ENCODE measurements around the gene PEX11B.
A peak's percentile ranks its signal among the peaks of the same experiment; 100 is the strongest.
"Not testable (repeated sequence)": the region's sequence is repeated elsewhere in the genome, so short reads cannot be mapped to it uniquely, and the experiment has no call there.

Gene PEX11B

DNA sequence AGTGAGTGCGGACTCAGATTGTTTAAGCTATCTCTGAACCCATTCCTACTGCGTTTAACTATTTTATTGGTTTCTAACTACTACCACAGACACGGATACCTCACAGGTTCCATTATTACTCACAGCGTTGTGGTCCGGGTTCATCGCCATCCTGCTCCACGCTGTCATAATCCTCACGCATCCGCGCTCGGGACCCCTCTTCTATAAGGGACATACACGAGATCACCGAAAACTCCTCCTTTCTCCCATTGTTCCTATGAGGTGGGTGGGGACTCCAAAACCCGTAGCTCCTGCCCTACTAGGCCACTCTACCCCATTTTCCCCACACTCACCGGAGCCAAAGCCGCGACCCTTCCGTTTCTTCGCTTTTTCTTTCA lies 8.2 kb upstream of the PEX11B start:
- peaks cover 21% of the 10 kb centered on the region for H3K36me3 ChIP-seq (ENCODE audit: control insufficient read depth, insufficient read depth, low read length, severe bottlenecking)
- peaks cover 20% of the 10 kb centered on the region for H3K4me1 ChIP-seq (ENCODE audit: control insufficient read depth, insufficient read depth, low read length)
- no peaks in the 10 kb centered on the region for H3K9me3 ChIP-seq (ENCODE audit: control insufficient read depth, low read length)
- peak overlapping the region; percentile 94 for H3K9ac ChIP-seq (ENCODE audit: low read length)
- H3K27me3 ChIP-seq (replicated peaks; ENCODE audit: control insufficient read depth, insufficient read depth, low read length), result no peaks in the 10 kb centered on the region
- H3K4me3 ChIP-seq (ENCODE audit: low read length), result peak overlapping the region; percentile 92
- DNase-seq (ENCODE audit: low read depth), result no peak

DNA sequence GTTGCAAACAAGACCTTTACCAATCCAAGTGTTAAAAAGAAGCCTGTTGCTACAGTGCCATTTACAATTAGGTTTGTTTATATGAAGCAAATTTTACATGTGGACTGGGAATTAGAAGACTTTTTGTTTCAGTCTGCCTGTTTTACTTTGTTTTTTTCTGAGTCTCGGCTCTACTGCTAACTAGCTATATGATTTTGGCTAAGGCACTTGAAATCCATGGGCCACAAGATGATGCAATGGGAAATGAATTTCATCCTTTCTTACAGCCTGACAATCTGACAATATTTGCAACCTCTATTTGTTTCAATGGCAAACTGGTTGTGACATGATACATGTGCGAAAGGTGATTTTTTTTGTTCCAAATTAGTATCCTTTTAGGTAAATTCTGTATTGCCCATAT lies 3.7 kb upstream of the PEX11B start:
- peak; percentile 55 for DNase-seq (ENCODE audit: low read depth)
- Histone ChIP-seq H3K9me3 (ENCODE audit: control insufficient read depth, low read length) (no peaks in the 10 kb centered on the region), H3K9ac (ENCODE audit: low read length) (no peak overlapping the region), H3K36me3 (ENCODE audit: control insufficient read depth, insufficient read depth, low read length, severe bottlenecking) (peaks cover 21% of the 10 kb centered on the region), H3K27me3 (replicated peaks; ENCODE audit: control insufficient read depth, insufficient read depth, low read length) (no peaks in the 10 kb centered on the region), H3K4me3 (ENCODE audit: low read length) (no peak overlapping the region), H3K4me1 (ENCODE audit: control insufficient read depth, insufficient read depth, low read length) (peaks cover 34% of the 10 kb centered on the region)

DNA sequence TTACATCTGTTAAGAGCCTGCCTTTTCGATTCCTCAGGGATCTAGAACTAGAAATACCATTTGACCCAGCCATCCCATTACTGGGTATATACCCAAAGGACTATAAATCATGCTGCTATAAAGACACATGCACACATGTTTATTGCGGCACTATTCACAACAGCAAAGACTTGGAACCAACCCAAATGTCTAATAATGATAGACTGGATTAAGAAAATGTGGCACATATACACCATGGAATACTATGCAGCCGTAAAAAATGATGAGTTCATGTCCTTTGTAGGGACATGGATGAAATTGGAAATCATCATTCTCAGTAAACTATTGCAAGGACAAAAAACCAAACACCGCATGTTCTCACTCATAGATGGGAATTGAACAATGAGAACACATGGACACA lies 1.8 kb upstream of the PEX11B start:
- H3K4me3 ChIP-seq (ENCODE audit: low read length); H3K9ac ChIP-seq (ENCODE audit: low read length); H3K27me3 ChIP-seq (replicated peaks; ENCODE audit: control insufficient read depth, insufficient read depth, low read length); H3K9me3 ChIP-seq (ENCODE audit: control insufficient read depth, low read length); DNase-seq (ENCODE audit: low read depth): not testable (repeated sequence)
- Histone ChIP-seq H3K36me3 (ENCODE audit: control insufficient read depth, insufficient read depth, low read length, severe bottlenecking) (peaks cover 23% of the 10 kb centered on the region), H3K4me1 (ENCODE audit: control insufficient read depth, insufficient read depth, low read length) (peaks cover 32% of the 10 kb centered on the region)

DNA sequence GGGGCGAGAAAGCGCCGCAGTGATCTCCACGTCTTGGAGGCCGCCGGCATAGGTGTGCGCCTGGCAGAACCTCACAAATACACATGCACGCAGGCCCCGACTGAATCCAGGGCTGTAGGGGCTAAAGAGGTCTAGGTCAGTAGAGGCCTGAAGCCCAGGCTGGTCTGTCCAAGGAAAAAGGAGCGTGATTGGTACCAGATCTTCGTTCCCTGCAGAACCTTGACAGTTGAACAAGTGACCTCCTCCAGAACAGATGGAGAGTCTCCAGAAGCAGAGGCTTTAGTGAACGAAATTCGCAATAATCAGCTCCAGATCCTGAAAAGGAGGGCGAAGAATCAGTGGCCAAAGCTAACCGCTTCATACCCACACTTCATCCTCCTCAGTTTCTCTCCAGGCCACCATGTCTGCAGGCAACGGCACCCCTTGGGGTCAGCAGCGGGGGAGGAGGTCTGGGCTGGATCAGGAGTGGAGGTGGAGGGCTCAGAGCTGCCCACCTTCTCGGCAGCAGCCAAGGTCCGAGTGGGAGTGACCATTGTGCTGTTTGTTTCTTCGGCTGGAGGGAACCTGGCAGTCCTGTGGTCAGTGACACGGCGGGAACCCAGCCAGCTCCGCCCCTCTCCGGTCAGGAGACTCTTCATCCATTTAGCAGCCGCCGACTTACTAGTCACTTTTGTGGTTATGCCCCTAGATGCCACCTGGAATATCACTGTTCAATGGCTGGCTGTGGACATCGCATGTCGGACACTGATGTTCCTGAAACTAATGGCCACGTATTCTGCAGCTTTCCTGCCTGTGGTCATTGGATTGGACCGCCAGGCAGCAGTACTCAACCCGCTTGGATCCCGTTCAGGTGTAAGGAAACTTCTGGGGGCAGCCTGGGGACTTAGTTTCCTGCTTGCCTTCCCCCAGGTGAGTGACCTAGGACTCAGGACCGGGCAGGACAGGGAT lies 749 bp upstream of the PEX11B start:
- peak overlapping the region; percentile 99 for H3K4me3 ChIP-seq (ENCODE audit: low read length)
- H3K9me3 ChIP-seq (ENCODE audit: control insufficient read depth, low read length), result no peaks in the 10 kb centered on the region
- peak overlapping the region; percentile 98 for H3K9ac ChIP-seq (ENCODE audit: low read length)
- H3K4me1 ChIP-seq (ENCODE audit: control insufficient read depth, insufficient read depth, low read length), result peaks cover 32% of the 10 kb centered on the region
- no peaks in the 10 kb centered on the region for H3K27me3 ChIP-seq (replicated peaks; ENCODE audit: control insufficient read depth, insufficient read depth, low read length)
- peaks cover 25% of the 10 kb centered on the region for H3K36me3 ChIP-seq (ENCODE audit: control insufficient read depth, insufficient read depth, low read length, severe bottlenecking)
- DNase-seq (ENCODE audit: low read depth), result peak; percentile 41

DNA sequence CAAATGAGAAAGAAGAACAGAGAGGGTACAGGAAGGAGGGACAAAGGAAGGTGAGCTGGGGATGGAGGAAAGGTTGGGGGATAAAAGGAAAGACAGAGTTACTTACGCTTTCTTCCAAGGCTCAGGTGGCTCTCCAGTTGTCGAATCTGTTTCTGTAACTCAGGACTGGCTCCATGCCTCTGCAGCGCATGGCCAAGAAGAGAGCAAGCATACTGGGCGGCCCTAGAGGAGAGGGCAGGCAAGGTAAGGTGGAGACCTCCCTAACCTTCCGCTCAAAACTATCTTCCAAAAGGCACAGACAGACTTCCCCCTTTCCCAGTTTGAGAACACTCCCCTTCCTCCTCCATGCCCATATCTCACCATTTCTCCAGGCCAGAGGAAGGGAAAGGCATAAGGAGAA lies 922 bp downstream of the PEX11B start:
- Histone ChIP-seq H3K9me3 (ENCODE audit: control insufficient read depth, low read length) (no peaks in the 10 kb centered on the region), H3K4me3 (ENCODE audit: low read length) (peak overlapping the region; percentile 99)

DNA sequence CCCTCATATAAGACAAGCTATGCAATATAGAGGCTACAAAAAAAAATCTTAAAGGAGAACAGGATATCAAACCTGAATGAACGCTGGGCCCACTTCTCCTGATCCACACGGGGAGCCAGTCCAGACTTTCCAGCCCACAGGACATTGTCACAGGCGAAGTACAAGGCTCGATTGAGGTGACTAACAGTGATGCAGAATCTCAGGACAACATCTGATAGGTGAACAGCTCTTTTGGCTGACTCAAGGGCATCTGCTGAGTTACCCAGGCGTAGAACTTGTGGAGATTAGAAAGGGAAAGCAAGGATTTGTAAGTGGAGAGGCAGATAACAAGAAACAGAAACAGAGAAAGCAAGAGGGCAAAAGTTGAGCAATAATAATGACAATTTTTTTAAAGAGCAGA lies 1.8 kb downstream of the PEX11B start:
- Histone ChIP-seq H3K9ac (ENCODE audit: low read length) (peak overlapping the region; percentile 49), H3K4me3 (ENCODE audit: low read length) (no peak overlapping the region), H3K27me3 (replicated peaks; ENCODE audit: control insufficient read depth, insufficient read depth, low read length) (no peaks in the 10 kb centered on the region), H3K9me3 (ENCODE audit: control insufficient read depth, low read length) (no peaks in the 10 kb centered on the region), H3K36me3 (ENCODE audit: control insufficient read depth, insufficient read depth, low read length, severe bottlenecking) (peaks cover 31% of the 10 kb centered on the region), H3K4me1 (ENCODE audit: control insufficient read depth, insufficient read depth, low read length) (peaks cover 27% of the 10 kb centered on the region)
- DNase-seq (ENCODE audit: low read depth), result peak; percentile 13

More for the DNA sequence above, 922 bp downstream of the PEX11B start:
- no peak for DNase-seq (ENCODE audit: low read depth)
- Histone ChIP-seq H3K36me3 (ENCODE audit: control insufficient read depth, insufficient read depth, low read length, severe bottlenecking) (peaks cover 23% of the 10 kb centered on the region), H3K4me1 (ENCODE audit: control insufficient read depth, insufficient read depth, low read length) (peaks cover 32% of the 10 kb centered on the region), H3K9ac (ENCODE audit: low read length) (peak overlapping the region; percentile 98), H3K27me3 (replicated peaks; ENCODE audit: control insufficient read depth, insufficient read depth, low read length) (no peaks in the 10 kb centered on the region)

DNA sequence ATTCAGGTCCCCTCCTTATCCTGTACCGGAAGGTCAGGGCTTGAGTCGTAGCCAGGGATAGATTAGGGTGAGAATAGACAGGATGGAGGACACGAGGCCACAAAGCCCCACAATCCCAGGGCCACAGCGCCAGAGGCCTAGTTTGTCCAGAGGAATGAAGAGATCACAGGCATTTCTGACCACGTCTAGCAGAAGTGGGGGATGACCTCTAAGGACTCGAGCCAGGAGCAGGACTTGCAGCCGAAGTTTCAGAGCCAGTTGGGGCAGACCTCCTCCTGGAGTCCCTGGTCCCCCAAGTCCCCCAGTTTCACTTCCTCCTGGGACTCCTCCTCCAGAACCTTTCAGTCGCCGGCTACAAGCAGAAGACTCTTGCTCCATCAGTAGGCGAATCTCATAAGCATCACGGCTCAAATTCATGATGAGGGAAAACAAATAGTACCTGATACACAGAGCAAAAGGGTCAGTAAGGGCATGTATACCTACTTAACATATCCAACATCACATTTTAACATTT lies 6.3 kb downstream of the PEX11B start:
- peaks cover 28% of the 10 kb centered on the region for H3K4me1 ChIP-seq (ENCODE audit: control insufficient read depth, insufficient read depth, low read length)
- H3K27me3 ChIP-seq (replicated peaks; ENCODE audit: control insufficient read depth, insufficient read depth, low read length), result no peaks in the 10 kb centered on the region
- no peaks in the 10 kb centered on the region for H3K9me3 ChIP-seq (ENCODE audit: control insufficient read depth, low read length)
- no peak overlapping the region for H3K4me3 ChIP-seq (ENCODE audit: low read length)
- no peak for DNase-seq (ENCODE audit: low read depth)
- H3K9ac ChIP-seq (ENCODE audit: low read length), result no peak overlapping the region
- peaks cover 43% of the 10 kb centered on the region for H3K36me3 ChIP-seq (ENCODE audit: control insufficient read depth, insufficient read depth, low read length, severe bottlenecking)

DNA sequence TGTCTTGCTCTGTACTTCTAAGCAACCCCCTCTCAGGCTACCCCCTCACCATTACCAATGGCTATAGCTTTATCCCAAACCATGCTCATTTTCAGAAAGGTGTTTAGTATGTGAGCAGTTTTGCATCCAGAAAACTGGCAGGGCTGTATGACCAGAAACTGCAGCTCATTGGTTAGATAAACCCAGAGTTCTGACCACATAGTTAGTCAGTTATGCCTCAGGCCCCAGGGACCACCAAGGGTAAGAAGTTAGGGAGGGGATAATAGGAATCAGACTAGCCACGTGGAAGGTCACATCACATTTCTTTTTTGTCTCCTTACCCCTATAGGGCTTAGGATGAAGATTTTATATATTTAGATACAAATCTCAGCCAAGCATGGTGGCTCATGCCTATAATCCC lies 9.9 kb downstream of the PEX11B start:
- DNase-seq (ENCODE audit: low read depth), result no peak
- H3K4me3 ChIP-seq (ENCODE audit: low read length), result peak overlapping the region; percentile 8
- H3K9me3 ChIP-seq (ENCODE audit: control insufficient read depth, low read length), result no peaks in the 10 kb centered on the region
- no peaks in the 10 kb centered on the region for H3K27me3 ChIP-seq (replicated peaks; ENCODE audit: control insufficient read depth, insufficient read depth, low read length)
- peak overlapping the region; percentile 14 for H3K9ac ChIP-seq (ENCODE audit: low read length)
- H3K4me1 ChIP-seq (ENCODE audit: control insufficient read depth, insufficient read depth, low read length), result peaks cover 26% of the 10 kb centered on the region
- H3K36me3 ChIP-seq (ENCODE audit: control insufficient read depth, insufficient read depth, low read length, severe bottlenecking), result peaks cover 27% of the 10 kb centered on the region

DNA sequence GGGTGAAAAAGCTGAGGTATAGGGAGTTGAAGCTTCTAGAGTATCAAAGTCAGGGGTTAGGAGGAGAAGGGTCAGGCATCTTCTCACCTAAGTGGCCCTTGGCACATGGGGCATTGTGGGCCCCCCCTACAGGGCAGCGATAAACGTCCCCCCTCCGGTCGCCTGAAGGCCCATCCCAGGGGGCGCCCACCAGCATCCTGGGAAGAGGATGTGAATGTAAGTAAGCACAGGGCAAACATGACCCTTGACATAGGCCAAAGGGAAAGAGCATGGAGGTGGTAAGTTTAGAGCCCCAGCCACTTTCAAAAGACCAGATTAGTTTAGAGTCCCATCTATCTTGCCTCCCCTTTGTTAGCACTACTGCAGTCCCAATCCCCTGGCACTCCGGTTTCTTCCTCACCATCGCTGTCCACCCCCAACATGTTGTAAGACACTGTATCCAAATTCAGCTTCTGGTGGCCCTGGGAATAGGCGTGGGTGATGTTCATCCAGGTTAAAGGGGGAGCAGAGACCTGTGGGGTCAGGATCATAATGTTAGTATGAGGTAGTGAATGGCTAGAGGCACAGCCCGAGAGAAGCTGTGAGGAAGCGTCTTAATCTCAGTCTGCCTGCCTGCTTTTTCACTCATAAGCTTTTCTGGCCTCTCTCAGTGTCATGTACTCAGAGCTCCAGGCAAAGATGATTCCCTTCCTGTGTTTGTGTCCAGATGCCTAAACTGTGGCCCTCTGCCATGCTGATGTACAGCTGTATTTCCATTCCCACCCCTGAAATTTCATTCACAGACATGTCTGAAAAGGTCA lies 11.4 kb downstream of the PEX11B start:
- no peaks in the 10 kb centered on the region for H3K27me3 ChIP-seq (replicated peaks; ENCODE audit: control insufficient read depth, insufficient read depth, low read length)
- H3K4me1 ChIP-seq (ENCODE audit: control insufficient read depth, insufficient read depth, low read length), result peaks cover 26% of the 10 kb centered on the region
- no peak overlapping the region for H3K4me3 ChIP-seq (ENCODE audit: low read length)
- peaks cover 16% of the 10 kb centered on the region for H3K36me3 ChIP-seq (ENCODE audit: control insufficient read depth, insufficient read depth, low read length, severe bottlenecking)
- peak overlapping the region; percentile 37 for H3K9ac ChIP-seq (ENCODE audit: low read length)
- H3K9me3 ChIP-seq (ENCODE audit: control insufficient read depth, low read length), result no peaks in the 10 kb centered on the region
- peak; percentile 2 for DNase-seq (ENCODE audit: low read depth)

DNA sequence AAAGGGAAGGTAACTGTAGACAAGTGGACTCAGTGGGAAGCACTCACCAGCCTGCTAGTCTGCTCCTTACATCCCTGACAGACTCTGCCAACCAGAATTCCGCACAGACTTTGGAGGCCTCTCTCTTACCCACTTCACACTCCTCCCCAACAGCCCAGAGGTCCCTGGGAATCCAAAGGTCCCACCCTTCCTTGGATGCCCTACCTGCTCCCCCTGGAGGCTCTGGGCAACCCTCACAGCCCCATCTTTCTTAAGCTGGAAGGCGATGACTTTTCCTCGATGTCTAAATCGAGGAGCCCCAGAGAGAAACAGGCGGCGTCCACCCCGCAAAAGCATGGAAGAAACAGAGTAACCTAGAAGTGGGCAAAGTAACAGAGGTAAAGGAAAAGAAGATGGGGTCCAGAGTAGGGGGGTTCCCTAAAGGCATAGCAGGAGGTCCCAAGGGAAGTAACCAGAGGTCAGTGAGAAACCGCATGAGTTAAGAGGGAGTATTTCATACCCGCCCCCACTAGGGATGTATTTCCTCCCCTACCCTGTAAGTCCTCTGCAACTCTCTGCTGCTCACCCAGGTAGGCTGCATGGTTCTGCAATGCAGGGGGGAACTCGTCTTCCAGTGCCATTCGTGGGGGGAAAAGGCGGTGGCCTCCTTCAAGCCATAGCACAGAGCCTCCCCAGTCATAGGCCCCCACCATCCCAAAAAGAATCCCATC lies 17.1 kb downstream of the PEX11B start:
- DNase-seq (ENCODE audit: low read depth), result no peak

DNA sequence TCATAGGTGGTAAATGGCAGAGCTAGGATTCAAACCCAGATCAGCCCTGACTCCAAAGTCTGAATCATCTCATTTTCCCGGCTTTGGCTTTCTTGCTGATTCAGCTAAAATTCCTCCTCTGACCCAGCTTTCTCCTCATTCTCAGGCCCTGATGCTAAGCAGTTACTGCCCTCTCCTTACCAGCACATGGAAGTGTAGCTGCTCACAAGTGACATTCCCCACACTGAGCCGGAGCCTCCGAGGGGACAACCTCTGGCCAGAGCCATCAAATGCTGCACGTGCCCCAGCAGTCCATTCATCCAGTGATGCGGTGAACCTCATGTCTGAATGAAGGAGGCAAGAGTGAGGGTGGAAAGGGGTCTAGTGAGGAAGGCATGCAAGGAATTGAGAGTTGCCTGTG lies 19.8 kb downstream of the PEX11B start:
- Histone ChIP-seq H3K4me1 (ENCODE audit: control insufficient read depth, insufficient read depth, low read length) (no peaks in the 10 kb centered on the region), H3K9ac (ENCODE audit: low read length) (no peak overlapping the region), H3K9me3 (ENCODE audit: control insufficient read depth, low read length) (no peaks in the 10 kb centered on the region), H3K27me3 (replicated peaks; ENCODE audit: control insufficient read depth, insufficient read depth, low read length) (no peaks in the 10 kb centered on the region), H3K4me3 (ENCODE audit: low read length) (no peak overlapping the region), H3K36me3 (ENCODE audit: control insufficient read depth, insufficient read depth, low read length, severe bottlenecking) (no peaks in the 10 kb centered on the region)
- no peak for DNase-seq (ENCODE audit: low read depth)

More for the DNA sequence above, 17.1 kb downstream of the PEX11B start:
- H3K9me3 ChIP-seq (ENCODE audit: control insufficient read depth, low read length), result no peaks in the 10 kb centered on the region
- H3K4me1 ChIP-seq (ENCODE audit: control insufficient read depth, insufficient read depth, low read length), result no peaks in the 10 kb centered on the region
- H3K36me3 ChIP-seq (ENCODE audit: control insufficient read depth, insufficient read depth, low read length, severe bottlenecking), result no peaks in the 10 kb centered on the region
- H3K4me3 ChIP-seq (ENCODE audit: low read length), result no peak overlapping the region
- H3K27me3 ChIP-seq (replicated peaks; ENCODE audit: control insufficient read depth, insufficient read depth, low read length), result no peaks in the 10 kb centered on the region
- no peak overlapping the region for H3K9ac ChIP-seq (ENCODE audit: low read length)
